ENCODE results near the gene BRSK2. TPM values are rescaled to one million over a fixed set of nuclear protein-coding genes. Genes with fewer than 3 reads are reported as not detected.

BRSK2 gene
- total RNA-seq, 1 donor from 2014 or later: 0.75 TPM

DNA sequence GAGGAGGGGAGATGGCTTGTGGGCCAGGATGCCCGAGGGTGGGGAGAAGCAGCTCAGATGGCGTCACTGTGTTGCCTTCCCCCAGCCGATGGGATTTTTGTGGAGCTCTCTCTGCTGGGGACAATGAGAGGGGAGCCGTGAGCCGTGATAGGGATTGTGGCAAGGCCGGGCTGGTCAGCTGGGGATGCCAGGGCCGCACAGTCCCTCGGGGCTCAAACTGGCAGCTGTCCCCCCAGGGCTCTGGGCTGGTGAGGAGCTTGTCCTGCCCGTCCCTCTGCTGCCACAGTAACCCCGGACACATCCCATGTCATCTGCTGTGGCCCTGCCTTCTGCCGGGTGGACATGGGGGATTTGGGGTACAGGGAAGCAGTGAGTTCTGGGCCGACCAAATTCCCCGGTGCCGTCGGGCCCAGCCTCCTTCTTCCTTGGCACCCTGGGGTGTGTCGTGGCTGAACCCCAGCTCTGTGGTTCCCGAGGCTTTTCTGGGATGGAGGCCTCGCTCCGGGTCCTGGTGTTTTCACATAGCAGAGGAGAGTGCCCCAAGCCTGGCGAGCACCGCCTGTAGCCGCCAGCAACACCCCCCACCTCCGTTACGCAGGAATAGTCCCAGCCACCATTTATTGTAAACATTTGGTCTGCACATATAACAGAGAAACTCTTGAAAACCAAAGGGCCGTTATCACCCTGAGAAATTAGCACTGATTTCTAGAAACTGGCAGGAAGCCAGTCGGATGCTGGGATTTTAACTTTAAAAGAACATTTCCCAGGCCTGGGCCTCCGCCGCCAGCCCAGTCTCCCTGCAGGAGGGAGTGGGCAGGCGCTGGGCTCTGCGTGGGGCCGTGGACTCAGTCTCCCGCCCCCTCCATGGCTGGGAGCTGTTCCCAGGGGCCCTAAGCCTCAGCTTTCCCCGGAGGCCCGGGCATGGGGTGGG, 9.9 kb downstream of the BRSK2 start:
- TF ChIP-seq CTCF (IDR thresholded peaks at IDR 0.05; ENCODE audit: insufficient read depth, low read length, poor library complexity, severe bottlenecking): no peak
- Histone ChIP-seq H3K36me3 (ENCODE audit: control insufficient read depth, insufficient read depth, low read length) (no peaks in the 10 kb centered on the region), H3K4me3 (ENCODE audit: low read depth, low read length) (no peak overlapping the region), H3K27me3 (ENCODE audit: control insufficient read depth, insufficient read depth, low read length) (peaks cover 14% of the 10 kb centered on the region)
- DNase-seq (ENCODE audit: low read depth): no peak

GRCh38 chr11:1400317-1401170, 10.8 kb downstream of the BRSK2 start:
- Histone ChIP-seq H3K36me3 (ENCODE audit: control insufficient read depth, insufficient read depth, low read length) (no peaks in the 10 kb centered on the region), H3K4me3 (ENCODE audit: low read depth, low read length) (no peak overlapping the region), H3K27me3 (ENCODE audit: control insufficient read depth, insufficient read depth, low read length) (peaks cover 14% of the 10 kb centered on the region)
- no peak for TF ChIP-seq CTCF (IDR thresholded peaks at IDR 0.05; ENCODE audit: insufficient read depth, low read length, poor library complexity, severe bottlenecking)
- no peak for DNase-seq (ENCODE audit: low read depth)

DNA sequence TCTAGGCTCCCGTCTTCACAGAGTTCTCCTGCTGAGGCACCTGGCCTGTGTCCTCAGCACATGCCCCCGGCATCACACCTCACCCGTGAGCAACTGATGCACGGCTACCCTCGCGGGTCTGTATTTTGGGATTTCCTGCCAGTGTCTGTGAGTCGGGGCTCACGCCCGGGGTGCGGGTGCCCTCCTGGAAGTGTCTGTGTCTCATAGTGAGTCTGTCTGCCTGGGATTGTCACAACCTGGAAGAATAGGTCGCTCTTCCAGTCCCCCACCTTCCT, 11.4 kb downstream of the BRSK2 start:
- H3K36me3 ChIP-seq (ENCODE audit: control insufficient read depth, insufficient read depth, low read length): no peaks in the 10 kb centered on the region
- no peak overlapping the region for H3K4me3 ChIP-seq (ENCODE audit: low read depth, low read length)
- no peak for DNase-seq (ENCODE audit: low read depth)
- TF ChIP-seq CTCF (IDR thresholded peaks at IDR 0.05; ENCODE audit: insufficient read depth, low read length, poor library complexity, severe bottlenecking): no peak
- H3K27me3 ChIP-seq (ENCODE audit: control insufficient read depth, insufficient read depth, low read length): peaks cover 16% of the 10 kb centered on the region

DNA sequence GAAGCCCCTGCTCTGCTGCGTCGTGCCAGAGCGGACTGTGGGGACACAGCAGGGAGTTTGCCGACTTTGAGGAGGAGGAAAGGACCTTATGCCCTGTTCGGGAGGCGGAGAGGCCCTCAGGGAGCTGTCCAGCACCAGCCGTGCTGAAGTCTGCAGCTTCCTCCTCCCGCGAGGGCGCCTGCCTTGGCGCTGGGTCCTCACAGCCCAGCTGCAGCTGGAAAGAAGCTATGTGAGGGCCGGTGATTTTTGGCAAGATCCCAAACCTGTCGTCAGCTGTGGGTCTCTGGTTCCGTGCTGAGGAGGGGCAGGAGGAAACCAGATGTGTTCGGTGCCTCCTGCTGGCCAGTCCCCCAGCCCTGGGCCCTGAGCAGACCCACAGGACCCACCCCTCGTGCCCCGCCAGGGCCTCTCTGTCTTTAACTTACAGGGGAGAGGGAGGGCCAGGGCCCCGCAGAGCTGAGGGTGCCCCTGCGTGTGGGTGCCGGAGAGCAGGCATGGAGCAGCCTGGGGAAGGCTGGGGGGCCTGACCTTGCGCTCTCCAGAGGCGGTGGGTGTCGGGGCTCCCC, 12.0 kb downstream of the BRSK2 start:
- peak; percentile 10 for DNase-seq (ENCODE audit: low read depth)
- H3K27me3 ChIP-seq (ENCODE audit: control insufficient read depth, insufficient read depth, low read length): peaks cover 16% of the 10 kb centered on the region
- no peak overlapping the region for H3K4me3 ChIP-seq (ENCODE audit: low read depth, low read length)
- TF ChIP-seq CTCF (IDR thresholded peaks at IDR 0.05; ENCODE audit: insufficient read depth, low read length, poor library complexity, severe bottlenecking): no peak
- H3K36me3 ChIP-seq (ENCODE audit: control insufficient read depth, insufficient read depth, low read length): no peaks in the 10 kb centered on the region

- Histone ChIP-seq H3K27me3 (ENCODE audit: control insufficient read depth, insufficient read depth, low read length) (peaks cover 16% of the 10 kb centered on the region), H3K36me3 (ENCODE audit: control insufficient read depth, insufficient read depth, low read length) (no peaks in the 10 kb centered on the region), H3K4me3 (ENCODE audit: low read depth, low read length) (no peak overlapping the region)
- TF ChIP-seq CTCF (IDR thresholded peaks at IDR 0.05; ENCODE audit: insufficient read depth, low read length, poor library complexity, severe bottlenecking): no peak
- no peak for DNase-seq (ENCODE audit: low read depth)
These were observed 12.8 kb downstream of the BRSK2 start for GRCh38 chr11:1402355-1403077.
